HG02610 (cell line): Measurements from ENCODE around the gene COMT.
"Not testable (repeated sequence)": the region's sequence is repeated elsewhere in the genome, so short reads cannot be mapped to it uniquely, and the experiment has no call there.

Experiments
- ATAC-seq: cut with Tn5 transposase; IDR thresholded peaks from one replicate; pipeline ENCODE4 v1.9.1; 2021; ENCODE audit warnings: mild to moderate bottlenecking, moderate library complexity; ENCODE audit not compliant: unreplicated experiment

COMT gene

GRCh38 chr22:19928207-19928606, 13.4 kb upstream of the COMT start:
- ATAC-seq = no peak

DNA sequence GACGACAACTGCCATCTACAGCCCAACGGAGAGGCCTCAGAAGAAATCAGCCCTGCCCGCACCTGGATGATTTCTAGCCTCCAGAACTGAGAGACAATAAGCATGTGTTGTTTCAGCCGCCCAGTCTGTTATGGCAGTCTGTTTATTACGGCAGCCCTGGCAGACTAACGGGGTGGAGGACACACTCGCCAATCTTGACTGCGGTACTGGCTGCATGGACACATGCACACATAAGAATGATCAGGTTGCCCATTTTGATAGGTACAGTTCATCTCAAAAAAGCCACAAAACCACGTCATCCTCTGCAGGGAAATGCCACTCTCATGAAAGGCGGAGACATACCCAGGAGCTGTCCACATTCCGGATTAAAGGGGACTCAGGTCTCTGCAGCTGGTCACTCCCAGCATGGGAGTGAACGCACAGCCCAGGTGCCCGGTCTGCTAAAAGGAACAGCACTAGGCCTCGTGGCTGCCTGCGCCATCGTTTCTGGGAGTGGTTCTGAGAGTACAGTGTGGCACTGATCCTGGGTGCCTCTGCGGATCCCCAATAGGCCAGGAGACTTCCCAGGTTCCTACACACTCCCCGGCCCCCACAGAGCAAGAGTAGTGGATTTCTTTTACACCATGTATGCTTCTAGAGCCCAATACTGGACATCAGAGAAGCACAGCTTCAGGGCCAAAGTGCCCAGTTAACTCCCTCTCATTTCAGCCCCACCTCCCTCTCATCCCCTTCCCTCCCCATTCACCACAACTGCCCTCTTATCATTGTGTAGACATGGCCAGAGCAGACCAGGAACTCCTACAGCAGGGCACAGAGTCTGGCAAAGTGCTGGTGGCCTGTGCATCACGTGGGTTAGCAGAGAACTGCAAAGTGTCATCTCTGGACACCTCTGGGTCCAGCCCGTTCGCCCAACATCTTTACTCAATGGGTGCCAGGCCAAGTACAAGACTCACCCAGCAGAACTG, 11.7 kb upstream of the COMT start:
- no peak for ATAC-seq

- ATAC-seq = no peak
Measured at GRCh38 chr22:19930551-19931486, 10.8 kb upstream of the COMT start.

DNA sequence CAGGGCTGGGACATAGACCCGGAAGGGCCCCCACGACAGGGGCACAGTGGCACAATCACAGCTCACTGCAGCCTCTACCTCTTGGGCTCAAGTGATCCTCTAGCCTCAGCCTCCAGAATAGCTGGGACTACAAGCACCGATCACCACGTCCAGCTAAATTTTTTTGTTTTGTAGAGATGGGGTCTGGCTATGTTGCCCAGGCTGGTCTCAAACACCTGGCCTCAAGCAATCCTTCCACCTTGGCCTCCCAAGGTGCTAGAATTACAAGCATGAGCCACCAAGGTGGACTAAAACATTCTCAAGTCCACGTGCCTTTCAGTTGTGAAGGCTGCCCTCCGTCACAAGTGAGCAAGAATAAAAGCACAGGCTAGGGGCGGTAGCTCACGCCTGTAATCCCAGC, 10.1 kb upstream of the COMT start:
- no peak for ATAC-seq

- ATAC-seq = no peak
Measured at GRCh38 chr22:19932367-19933206, 9.0 kb upstream of the COMT start.

DNA sequence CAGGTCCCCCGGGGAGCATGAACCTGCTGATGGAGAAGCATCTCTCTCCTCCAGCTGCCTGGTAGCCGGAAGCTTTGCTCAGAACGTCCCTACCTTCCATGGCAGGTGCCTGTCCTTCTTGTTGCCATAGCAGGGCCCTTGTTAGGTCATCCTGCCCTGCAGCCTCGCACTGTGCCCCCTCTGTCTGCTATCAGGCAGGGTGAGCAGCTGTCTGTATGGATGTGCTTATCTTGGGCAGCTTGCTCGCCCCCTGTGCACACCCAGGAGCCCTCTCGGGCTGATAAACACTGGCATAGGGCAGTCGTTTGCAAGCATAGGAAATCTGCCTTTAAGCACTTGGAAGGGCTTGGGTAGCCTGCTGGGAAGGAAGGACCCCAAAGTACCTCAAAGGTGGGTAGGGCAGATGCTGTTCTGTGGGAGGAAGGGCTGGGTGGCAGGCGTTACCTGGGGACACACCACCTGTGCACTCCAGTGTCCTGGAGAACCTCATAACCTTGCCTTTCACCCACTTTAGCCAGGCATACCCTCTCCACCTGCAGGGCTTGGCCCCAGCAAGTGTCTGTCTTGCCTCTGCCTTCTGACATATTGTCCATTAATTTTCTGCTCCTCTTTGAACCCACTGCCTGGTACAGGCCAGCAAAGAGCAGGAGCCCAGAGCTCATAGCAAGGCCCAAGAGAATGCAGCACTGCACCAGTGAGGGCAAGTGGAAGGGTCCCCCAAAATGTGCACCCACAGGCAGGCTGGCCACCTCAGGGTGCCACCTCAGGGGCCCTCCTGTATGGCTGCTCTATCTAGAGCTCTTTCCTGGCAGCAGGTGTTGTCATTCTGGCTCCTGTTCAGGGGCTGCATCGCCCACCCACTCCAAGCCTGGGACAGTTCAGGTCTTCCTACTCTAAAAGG, 8.0 kb upstream of the COMT start:
- no peak for ATAC-seq

DNA sequence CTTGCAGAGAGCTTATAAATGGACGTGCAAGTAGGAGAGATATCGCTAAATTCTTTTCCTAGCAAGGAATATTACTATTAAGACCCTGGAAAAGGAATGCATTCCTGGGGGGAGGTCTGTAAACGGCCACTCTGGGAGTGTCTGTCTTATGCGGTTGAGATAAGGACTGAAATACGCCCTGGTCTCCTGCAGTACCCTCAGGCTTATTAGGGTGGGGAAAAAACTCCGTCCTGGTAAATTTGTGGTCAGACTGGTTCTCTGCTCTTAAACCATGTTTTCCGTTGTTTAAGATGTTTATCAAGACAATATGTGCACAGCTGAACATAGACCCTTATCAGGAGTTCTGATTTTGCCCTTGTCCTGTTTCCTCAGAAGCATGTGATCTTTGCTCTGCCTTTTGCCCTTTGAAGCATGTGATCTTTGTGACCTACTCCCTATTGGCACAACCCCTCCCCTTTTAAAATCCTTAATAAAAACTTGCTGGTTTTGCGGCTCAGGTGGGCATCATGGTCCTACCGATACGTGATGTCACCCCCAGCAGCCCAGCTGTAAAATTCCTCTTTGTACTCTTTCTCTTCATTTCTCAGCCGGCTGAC, 6.4 kb upstream of the COMT start:
- ATAC-seq = not testable (repeated sequence)

DNA sequence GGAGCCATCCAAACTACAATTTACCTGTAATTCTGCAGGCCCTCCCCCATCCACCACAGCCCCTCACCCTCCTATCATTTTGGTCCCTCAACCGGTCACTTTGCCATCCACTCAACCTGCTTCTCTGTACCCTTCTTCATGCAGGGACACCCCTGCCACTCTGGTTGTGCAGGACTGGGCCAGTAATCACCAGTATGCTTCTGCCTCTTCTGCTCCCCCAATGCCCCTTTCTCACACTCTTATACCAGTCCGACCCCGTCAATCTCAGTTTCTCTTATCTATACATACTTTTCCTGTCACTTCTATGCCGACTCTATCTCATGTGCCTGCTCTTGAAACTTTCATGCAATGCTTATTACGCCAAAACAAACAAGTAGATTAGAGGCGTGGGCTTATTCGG, 5.1 kb upstream of the COMT start:
- ATAC-seq = no peak

DNA sequence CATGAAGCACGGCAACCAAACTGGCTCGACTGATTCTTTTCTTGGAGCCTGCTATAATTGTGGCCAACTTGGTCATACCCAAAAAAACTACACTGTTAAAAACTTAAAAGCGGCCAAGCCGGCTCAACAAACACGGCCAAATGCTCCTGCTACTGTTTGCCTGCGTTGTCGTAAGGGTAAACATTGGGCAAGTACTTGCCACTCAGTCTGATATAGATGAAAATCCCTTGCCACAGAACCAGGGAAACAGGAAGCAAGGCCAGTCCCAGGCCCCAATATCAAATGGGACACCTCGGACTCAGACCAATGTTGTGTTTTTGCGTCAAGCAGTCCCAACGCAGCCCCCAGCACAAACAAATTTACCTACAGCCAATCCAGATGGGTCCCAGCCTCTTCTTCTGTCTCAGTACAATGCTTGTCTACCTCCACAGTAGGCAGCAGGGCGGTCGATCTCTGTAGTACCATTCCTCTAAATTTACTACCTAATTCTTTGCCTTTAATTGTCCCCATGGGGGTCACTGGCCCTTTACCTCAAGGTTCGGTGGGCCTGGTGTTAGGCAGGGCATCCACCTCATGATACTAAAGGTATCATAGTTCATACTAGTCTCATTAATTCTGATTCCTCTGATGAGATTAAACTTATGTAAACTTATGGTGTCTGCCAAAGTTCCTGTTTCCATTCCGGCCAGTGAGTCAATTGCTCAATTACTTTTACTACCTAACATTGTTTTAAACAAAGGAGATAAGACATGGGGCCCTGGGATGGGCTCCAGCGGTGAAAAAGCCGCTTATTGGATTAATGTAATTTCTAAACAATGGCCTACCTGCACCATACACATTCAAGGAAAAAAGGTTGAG, 3.7 kb upstream of the COMT start:
- no peak for ATAC-seq

- no peak for ATAC-seq
Measured at GRCh38 chr22:19940536-19941364, 822 bp upstream of the COMT start.

DNA sequence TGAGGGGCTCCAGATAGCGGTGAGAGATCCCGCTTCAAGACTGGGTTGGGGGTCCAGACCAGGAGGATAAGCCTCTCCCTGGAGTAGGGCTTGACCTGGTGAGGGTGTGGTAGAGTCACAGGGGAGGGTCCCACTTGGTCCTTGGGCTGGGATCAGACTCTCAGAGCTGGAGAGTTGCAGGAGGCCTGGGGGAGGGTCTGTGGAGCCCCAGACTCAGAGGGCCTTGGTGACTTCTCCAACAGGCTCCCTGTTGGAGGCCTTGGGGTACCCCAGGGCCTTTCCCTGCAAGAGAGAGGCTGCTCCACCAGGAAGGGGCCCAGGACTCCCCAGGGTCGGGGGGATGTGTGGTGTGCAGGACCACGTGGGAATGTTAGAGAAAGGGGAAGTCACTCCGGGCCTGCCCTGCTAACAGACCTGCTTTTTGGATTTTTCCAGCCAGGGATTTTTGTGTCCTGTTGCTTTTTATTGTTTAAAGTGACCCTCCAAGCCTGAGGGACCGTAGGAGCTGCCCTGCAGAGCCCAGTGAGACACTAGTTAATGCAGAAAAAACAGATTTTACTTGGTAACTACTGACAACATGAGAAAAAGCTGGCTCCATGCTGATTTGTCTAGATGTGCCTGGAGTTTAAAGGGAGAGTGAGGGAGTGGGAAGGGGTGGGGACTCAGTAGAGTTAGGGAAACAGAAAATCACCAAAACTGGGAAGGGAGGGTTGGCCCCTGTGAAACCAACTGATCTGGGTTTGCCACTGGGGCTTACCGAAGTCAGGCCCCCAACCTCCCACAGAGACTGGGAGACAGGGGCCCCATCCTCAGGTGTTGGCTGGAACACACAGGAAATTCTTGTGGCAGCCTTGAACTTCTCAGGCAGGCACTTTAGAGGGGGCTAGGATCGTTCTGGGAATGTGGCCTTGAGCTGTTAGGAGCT, 847 bp downstream of the COMT start:
- ATAC-seq = peak; percentile 39

DNA sequence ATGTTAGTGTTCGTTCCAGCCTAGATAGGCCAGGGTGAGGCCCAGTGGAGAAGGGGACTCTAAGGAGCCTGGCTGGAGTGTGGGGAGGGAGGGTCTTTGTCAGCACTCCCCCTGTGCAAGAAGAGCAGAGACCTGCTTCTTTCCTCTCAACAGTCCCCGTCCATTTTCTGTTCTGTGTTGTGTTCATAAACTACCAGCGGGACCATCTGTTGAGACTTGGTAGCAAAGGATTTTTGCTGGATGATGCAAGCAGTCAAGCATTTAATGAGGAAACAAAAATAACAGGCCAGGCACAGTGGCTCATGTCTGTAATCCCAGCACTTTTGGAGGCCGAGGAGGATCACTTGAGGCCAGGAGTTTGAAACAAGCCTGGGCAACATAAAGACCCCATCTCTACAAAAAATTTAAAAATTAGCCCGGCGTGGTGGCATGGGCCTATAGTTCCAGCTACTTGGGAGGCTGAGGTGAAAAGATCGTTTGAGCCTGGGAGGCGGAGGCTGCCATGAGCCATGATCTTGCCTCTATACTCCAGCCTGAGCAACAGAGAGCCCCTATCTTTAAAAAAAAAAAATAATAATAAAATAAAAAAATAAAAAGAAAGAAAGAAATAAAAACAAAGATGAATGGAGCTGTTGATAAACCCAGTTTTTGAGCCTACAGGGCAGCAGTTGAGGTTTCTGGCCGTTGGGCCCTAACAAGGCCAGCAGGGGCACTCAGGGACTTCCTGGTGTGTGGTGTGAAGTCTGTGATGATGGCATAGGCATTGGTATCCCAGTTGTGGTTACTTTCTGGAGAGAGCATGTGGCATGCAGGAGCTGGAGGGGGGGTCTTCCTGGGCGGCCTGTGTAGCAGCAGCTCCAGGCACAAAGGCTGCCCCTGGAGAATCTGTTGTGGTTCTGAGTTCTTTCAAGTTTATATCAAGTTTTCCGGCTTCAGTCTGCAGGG, 1.8 kb downstream of the COMT start:
- no peak for ATAC-seq

- no peak for ATAC-seq
Measured at GRCh38 chr22:19948057-19948760, 6.6 kb downstream of the COMT start.

GRCh38 chr22:19951346-19951745, 9.8 kb downstream of the COMT start:
- ATAC-seq = no peak
